Keratinocyte (primary cell): Measurements from ENCODE around the gene SIDT1. TPM values are rescaled to one million over a fixed set of nuclear protein-coding genes. Genes with fewer than 3 reads are reported as not detected.

Experiments used
- DNase-seq: peaks from one replicate; pipeline ENCODE4 v3.0.0-alpha.2; 2011; ENCODE audit warnings: low read depth, missing footprints, low spot score
- FAIRE-seq: peaks from 2 replicates; lab custom pipeline; 2011; peaks lifted over from hg19 to GRCh38; lab: Jason Lieb, UNC
- H2AFZ ChIP-seq: 2 replicates; pipeline ENCODE4 v1.6.0; 2012; ENCODE audit warnings: low read length, control low read depth, inconsistent platforms; ENCODE audit not compliant: control insufficient read depth
- H3K27ac ChIP-seq: 2 replicates; pipeline ENCODE4 v1.5.1; 2011; ENCODE audit warnings: low read length; ENCODE audit not compliant: control insufficient read depth, insufficient read depth
- H3K27me3 ChIP-seq: 3 replicates; pipeline ENCODE4 v1.6.0; 2011; ENCODE audit warnings: low read length; ENCODE audit not compliant: control insufficient read depth, insufficient read depth; ENCODE audit errors: extremely low read depth
- H3K36me3 ChIP-seq, 2 experiments: 2 replicates in 1 of 2; 3 replicates in 1 of 2; pipeline ENCODE4 v1.5.1; 2011; ENCODE audit warnings: low read length in 2 of 2, mild to moderate bottlenecking in 1 of 2; ENCODE audit not compliant: control insufficient read depth in 2 of 2, insufficient read depth in 2 of 2; ENCODE audit errors: extremely low read depth in 1 of 2
- H3K4me1 ChIP-seq: 3 replicates; pipeline ENCODE4 v1.5.1; 2011; ENCODE audit warnings: low read length; ENCODE audit not compliant: control insufficient read depth, insufficient read depth; ENCODE audit errors: extremely low read depth
- H3K4me2 ChIP-seq: 3 replicates; pipeline ENCODE4 v1.6.0; 2011; ENCODE audit warnings: low read depth, low read length; ENCODE audit not compliant: control insufficient read depth, insufficient read depth; ENCODE audit errors: extremely low read depth
- H3K4me3 ChIP-seq, 3 experiments: fragments of 200-600 bp in 1 of 3; sonication (generic) in 1 of 3; 2 replicates in 2 of 3; 3 replicates in 1 of 3; pipeline ENCODE4 v1.5.1; 2011 to 2016; ENCODE audit warnings: low read length in 3 of 3, mild to moderate bottlenecking in 3 of 3, control low read depth in 2 of 3, inconsistent platforms in 1 of 3, low read depth in 1 of 3, mixed read lengths in 1 of 3, mixed run types in 1 of 3, moderate library complexity in 1 of 3; ENCODE audit not compliant: control insufficient read depth in 2 of 3, insufficient read depth in 2 of 3; ENCODE audit errors: extremely low read depth in 1 of 3
- H3K79me2 ChIP-seq: 2 replicates; pipeline ENCODE4 v1.6.0; 2012; ENCODE audit warnings: low read length; ENCODE audit not compliant: control insufficient read depth, insufficient read depth
- H3K9ac ChIP-seq: 3 replicates; pipeline ENCODE4 v1.6.0; 2011; ENCODE audit warnings: low read length; ENCODE audit not compliant: control insufficient read depth, insufficient read depth; ENCODE audit errors: extremely low read depth
- H3K9me1 ChIP-seq: 3 replicates; pipeline ENCODE4 v1.6.0; 2011; ENCODE audit warnings: low read length; ENCODE audit not compliant: control insufficient read depth, insufficient read depth; ENCODE audit errors: extremely low read depth
- H3K9me3 ChIP-seq: 2 replicates; pipeline ENCODE4 v1.5.1; 2012; ENCODE audit warnings: low read depth, low read length; ENCODE audit not compliant: control insufficient read depth
- H4K20me1 ChIP-seq: 3 replicates; pipeline ENCODE4 v1.6.0; 2011; ENCODE audit warnings: low read length; ENCODE audit not compliant: control insufficient read depth, insufficient read depth; ENCODE audit errors: extremely low read depth
- EZH2 ChIP-seq: IDR thresholded peaks from one replicate; pipeline ENCODE4 v1.6.1; 2012; ENCODE audit warnings: inconsistent platforms, mild to moderate bottlenecking, low read length, moderate library complexity
- dilution Hi-C: fragments of 300-500 bp; cut with MboI; formaldehyde crosslinking; loops from one replicate; pipeline ENCODE4 v1.7.0; 2020; ENCODE audit warnings: low sequenced_read_pairs; ENCODE audit not compliant: extremely low pct_ligation_motif_present
- polyA plus RNA-seq, 5 experiments: library from polyadenylated mRNA; depleted of rRNA in 3 of 5; stranded (reverse) in 3 of 5; stranded (forward) in 1 of 5; unstranded in 1 of 5; fragments of >200 nt; gene quantifications; 1 replicate in 1 of 5; 2 replicates in 3 of 5; 3 replicates in 1 of 5; pipeline versions ENCODE4 v1.2.1 to v1.2.3, GENCODE V29; 2011 to 2012; ENCODE audit warnings: missing spikeins in 2 of 5, low read depth in 1 of 5, low replicate concordance in 1 of 5
- TF ChIP-seq, protein P1 (sequence below), 3 experiments: IDR thresholded peaks in 1 of 3; conservative IDR thresholded peaks in 1 of 3; optimal IDR thresholded peaks in 1 of 3; 2 replicates in 2 of 3; 3 replicates in 1 of 3; pipeline versions ENCODE3 to v1.5.1; 2011; ENCODE audit warnings: low read length in 3 of 3, mild to moderate bottlenecking in 3 of 3, moderate library complexity in 2 of 3, control low read depth in 1 of 3, inconsistent platforms in 1 of 3; ENCODE audit not compliant: insufficient read depth in 2 of 3; ENCODE audit errors: extremely low read depth in 1 of 3

Gene SIDT1
- polyA plus RNA-seq, 1 donor (not counting 4 experiments of a cell fraction or from before 2014, with no cell fraction given) = 0.12 TPM

DNA sequence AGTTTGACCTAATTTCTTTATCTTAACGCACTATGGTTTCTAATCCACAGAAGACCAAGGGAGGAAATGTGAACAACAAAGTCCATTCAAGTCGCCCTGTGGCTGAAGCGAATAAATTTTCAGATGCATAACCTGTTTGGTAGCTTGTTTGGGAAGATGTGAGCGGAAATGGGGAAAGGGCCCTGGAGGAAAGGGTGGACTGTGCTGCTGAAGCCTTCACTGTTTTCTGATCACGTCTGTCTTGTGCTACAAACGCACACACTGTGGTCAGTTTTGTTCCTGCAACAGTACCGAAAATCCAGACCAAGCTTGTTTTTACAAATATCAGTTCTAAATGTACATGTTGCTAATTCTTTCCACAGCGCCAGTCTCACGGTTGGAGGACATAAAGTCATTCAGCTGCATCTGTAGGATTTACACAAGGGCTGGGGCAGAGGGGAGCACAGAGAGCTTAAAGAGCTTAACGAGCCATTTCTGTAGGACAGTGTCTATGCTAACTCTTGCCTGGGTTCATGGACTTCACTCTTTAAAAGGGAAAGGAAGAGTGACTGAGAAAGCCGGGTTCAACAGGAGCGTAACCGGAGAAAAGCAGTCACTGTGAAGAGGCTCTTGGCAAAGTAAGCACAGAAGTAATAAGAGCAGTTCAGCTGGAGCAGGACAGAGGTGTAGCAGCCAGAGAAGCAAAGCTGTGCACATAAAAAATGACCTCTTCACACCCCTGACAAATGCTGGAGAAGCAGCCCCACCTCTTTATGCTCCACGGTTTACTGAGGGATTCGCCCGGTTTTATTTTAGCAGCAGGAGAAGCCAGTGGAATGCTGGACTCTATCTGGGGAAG lies 97.4 kb downstream of the SIDT1 start:
- no peaks in the 10 kb centered on the region for H3K9me3 ChIP-seq
- no peaks in the 10 kb centered on the region for H3K27me3 ChIP-seq
- H3K4me3 ChIP-seq = no peak overlapping the region
- no peaks in the 10 kb centered on the region for H4K20me1 ChIP-seq
- dilution Hi-C loops = no loop called here
- H3K27ac ChIP-seq = no peak overlapping the region
- H3K9ac ChIP-seq = no peak overlapping the region
- FAIRE-seq = no peak
- H3K4me1 ChIP-seq = no peaks in the 10 kb centered on the region
- no peak overlapping the region for H3K4me2 ChIP-seq
- H3K79me2 ChIP-seq = no peaks in the 10 kb centered on the region
- DNase-seq = no peak
- H3K9me1 ChIP-seq = no peaks in the 10 kb centered on the region
- TF ChIP-seq, protein P1, sequence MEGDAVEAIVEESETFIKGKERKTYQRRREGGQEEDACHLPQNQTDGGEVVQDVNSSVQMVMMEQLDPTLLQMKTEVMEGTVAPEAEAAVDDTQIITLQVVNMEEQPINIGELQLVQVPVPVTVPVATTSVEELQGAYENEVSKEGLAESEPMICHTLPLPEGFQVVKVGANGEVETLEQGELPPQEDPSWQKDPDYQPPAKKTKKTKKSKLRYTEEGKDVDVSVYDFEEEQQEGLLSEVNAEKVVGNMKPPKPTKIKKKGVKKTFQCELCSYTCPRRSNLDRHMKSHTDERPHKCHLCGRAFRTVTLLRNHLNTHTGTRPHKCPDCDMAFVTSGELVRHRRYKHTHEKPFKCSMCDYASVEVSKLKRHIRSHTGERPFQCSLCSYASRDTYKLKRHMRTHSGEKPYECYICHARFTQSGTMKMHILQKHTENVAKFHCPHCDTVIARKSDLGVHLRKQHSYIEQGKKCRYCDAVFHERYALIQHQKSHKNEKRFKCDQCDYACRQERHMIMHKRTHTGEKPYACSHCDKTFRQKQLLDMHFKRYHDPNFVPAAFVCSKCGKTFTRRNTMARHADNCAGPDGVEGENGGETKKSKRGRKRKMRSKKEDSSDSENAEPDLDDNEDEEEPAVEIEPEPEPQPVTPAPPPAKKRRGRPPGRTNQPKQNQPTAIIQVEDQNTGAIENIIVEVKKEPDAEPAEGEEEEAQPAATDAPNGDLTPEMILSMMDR (optimal IDR thresholded peaks at IDR 0.05 in 1 of 3, IDR thresholded peaks at IDR 0.05 in 1 of 3, conservative IDR thresholded peaks at IDR 0.05 in 1 of 3; ENCODE audit: extremely low read depth in 1 of 3, insufficient read depth in 2 of 3, low read length in 3 of 3) = no peak
- TF ChIP-seq EZH2 = no peak
- no peak overlapping the region for H2AFZ ChIP-seq
- no peaks in the 10 kb centered on the region for H3K36me3 ChIP-seq

DNA sequence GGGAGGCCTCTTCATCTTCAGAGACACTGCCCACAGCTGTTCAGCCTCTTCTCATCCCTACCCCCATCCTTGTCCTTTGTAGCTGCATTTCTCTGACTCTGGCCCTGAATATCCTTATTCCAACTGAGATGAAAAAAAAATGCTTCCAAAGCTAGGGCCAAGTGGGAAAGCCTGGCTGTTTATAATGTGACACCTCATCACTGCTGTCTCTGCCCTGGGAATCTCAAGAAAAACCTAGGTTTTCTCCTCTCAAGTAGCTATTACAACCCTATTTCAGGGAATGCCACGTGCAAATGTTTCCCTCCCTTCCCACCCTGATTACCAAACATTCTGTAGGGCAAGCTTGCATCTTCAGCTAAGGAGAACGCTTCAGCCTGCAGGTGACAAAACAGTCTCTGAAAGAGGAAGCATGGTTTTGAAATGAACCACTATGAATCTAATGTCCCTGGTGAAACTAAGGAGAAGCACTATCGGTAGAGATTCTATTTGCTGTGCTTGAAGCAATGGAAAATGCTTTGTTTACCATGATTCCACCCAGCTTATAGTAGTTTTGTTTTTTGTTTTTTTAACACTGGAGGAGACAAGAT lies 98.7 kb downstream of the SIDT1 start:
- Histone ChIP-seq H3K4me2 (no peak overlapping the region), H3K79me2 (no peaks in the 10 kb centered on the region), H3K27me3 (no peaks in the 10 kb centered on the region), H3K27ac (no peak overlapping the region), H3K9ac (no peak overlapping the region), H3K4me3 (no peak overlapping the region), H3K9me3 (no peaks in the 10 kb centered on the region), H2AFZ (no peak overlapping the region), H4K20me1 (no peaks in the 10 kb centered on the region), H3K9me1 (no peaks in the 10 kb centered on the region), H3K36me3 (no peaks in the 10 kb centered on the region), H3K4me1 (no peaks in the 10 kb centered on the region)
- TF ChIP-seq EZH2 = no peak
- TF ChIP-seq, protein P1 (optimal IDR thresholded peaks at IDR 0.05 in 1 of 3, IDR thresholded peaks at IDR 0.05 in 1 of 3, conservative IDR thresholded peaks at IDR 0.05 in 1 of 3; ENCODE audit: extremely low read depth in 1 of 3, insufficient read depth in 2 of 3, low read length in 3 of 3) = no peak
- dilution Hi-C loops = no loop called here
- FAIRE-seq (no peak), DNase-seq (no peak)
